NCI-H1048 (cell line): ENCODE data around the gene SCYGR2.
"Not testable (repeated sequence)": the region's sequence is repeated elsewhere in the genome, so short reads cannot be mapped to it uniquely, and the experiment has no call there.

Experiments
- DNase-seq: peaks from one replicate; lab custom pipeline; 2025; lab: John Stamatoyannopoulos, UW

Gene SCYGR2, protein sequence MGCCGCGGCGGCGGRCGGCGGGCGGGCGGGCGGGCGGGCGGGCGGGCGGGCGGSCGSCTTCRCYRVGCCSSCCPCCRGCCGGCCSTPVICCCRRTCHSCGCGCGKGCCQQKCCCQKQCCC

DNA sequence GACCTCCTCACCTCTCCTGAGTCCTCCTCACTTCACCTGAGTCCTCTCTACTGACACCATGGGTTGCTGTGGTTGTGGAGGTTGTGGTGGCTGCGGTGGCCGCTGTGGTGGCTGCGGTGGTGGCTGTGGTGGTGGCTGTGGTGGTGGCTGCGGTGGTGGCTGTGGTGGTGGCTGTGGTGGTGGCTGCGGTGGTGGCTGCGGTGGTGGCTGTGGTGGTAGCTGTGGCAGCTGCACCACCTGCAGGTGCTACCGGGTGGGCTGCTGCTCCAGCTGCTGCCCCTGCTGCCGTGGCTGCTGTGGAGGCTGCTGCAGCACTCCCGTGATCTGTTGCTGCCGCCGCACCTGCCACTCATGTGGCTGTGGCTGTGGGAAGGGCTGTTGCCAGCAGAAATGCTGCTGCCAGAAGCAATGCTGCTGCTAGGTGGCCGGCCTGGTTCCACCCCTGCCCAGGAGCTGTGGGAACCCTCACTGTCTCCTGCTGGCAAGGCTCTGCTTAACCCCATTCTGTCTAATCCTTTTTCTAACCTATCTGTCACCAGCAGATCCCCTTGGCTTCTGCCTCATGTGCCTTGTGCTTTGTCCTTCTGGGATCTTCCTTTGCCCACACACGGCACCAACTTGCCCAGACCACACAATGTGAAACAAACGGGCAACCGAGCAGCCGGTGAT is at the start of gene SCYGR2:
Gene SCYGR2 (plus strand): TSS at position 59 of the 669 bp plus-strand sequence. CDS start 0 bp downstream, at position 59.
- not testable (repeated sequence) for DNase-seq

DNA sequence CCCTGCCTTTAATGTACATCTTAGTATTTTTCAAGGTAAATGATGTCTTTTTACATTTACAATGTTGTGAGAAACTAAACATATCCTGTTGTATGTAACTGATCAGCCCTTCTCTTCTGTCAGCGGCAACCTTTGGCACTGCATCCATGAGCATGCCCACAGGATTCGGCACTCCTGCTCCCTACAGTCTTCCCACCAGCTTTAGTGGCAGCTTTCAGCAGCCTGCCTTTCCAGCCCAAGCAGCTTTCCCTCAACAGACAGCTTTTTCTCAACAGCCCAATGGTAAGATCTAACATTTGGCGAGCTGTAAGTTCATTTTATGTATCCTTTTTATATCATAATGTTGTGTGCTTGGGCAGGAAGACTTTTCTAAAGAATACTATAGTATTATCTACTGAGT is 46.9 kb upstream of the SCYGR2 start:
- no peak for DNase-seq

DNA sequence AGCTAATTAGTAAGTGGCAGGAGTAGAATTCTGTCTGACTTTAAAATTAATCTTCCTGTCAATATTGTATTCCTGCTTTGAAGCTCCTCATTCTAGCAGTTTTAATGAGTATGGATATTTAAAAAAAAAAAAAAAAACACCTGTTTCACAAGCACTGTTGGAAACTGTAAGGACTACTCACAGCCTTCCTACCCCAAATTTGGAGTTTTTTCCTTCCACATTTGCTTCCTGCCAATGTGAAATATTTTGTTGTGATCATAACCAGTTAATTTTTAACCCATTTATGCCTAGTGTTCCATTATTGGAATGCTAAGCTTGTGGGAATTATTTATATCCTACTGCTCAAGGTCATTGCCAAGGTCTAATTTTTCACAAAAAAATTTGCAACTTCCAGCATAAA is 36.1 kb upstream of the SCYGR2 start:
- DNase-seq: no peak

DNA sequence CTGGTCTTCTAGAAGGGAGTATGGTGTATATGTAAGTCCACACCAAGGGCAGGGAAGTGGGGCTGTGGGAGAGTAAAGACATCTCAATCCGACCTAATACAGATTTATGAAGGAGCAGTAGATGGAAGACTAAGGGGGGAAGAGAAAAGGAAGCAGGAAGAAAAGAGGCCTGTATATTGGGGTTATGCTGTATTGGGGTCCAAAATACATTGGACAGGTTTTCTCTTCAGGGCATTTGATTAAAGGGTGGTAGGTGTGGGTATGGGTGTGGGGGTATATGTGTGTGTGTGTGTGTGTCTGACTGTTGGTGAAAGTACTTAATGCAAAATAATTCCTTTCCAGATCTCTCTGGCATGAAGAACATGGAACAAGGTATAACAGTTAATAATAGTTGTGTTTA is 33.6 kb upstream of the SCYGR2 start:
- DNase-seq: no peak

DNA sequence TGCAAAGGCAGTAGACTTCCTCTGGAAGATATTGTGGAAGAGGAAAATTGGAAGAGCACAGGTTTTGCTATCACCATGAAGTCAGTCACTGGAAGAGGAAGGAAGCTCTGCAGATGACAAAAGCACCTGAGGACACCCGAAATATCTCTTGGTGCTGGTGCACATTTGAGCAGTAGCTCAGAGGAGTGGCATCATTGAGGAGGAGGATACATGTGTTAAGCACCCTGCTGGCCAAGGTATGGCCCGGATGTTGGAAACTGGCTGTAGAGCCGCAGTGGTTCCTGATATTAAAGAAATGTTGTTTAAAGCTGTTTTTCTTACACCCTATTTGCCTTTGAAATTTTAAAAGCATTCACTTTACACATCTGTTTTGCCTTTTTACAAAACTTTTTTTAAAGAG is 32.7 kb upstream of the SCYGR2 start:
- no peak for DNase-seq

DNA sequence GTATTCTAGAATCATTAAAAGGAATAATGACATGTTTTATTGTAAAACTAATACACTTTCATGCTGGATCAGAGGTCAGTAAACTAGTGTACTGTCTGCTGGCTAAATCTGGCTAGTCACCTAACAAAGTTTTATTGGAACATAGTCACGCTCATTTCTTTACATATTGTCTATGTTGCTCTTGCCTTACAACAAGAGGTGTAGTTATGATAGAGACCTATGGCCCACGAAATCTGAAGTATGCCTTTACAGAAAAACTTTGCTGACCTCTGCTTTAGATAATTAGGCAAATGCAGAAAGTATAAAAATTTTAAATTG is 29.9 kb upstream of the SCYGR2 start:
- DNase-seq: no peak

DNA sequence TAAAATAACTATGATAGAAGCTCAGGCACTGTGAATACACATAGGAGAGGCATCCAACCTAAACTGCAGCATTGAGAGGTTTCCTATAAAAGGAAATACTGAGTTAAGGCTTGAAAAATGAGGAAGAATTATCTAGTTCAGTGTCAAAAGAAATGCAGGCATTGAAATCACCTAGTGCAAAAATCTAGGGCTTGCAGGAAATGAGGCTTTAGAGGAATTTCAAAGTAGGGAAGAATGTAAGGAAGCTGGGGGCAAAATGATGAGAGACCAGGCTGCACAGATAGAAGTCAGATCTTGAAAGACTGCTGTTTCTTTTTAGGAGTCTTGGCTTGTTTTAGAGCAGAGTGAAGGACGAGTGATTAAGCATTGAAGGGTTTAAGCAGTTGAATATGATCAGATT is 28.1 kb upstream of the SCYGR2 start:
- DNase-seq: no peak

DNA sequence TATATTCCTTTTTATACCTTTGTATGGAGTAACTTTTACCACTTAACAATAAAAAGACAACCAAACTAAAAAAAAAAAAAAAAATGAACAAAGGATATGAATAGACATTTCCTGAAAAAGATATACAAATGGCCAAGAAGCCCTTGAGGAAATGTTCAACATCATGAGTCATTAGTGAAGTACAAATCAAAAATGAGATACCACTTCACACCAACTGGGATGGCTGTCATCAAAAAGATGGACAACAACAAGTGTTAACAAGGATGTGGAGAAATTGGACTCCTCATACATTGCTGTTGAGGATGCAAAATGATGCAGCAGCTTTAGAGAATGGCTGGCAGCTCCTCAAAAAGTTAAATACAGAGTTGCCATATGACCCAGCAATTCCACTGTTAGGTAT is 22.6 kb upstream of the SCYGR2 start:
- no peak for DNase-seq

DNA sequence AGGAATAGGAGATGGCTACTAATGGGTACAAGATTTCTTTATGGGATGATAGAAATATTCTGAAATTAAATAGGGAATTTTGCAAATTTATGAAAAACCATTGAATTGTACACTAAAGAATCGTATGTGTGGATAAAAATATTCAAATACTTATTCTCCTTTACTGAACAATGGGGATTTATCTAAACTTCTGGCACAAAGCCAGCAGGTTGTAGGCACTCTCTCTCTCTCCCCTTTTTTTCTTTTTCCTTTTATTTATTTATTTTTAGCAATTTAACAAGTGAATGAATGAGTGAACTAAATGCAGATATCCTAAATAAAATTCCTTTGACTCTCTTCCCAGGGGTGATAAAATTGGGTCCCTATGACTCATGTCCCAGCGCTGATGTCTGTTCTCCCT is 21.9 kb upstream of the SCYGR2 start:
- DNase-seq: no peak

DNA sequence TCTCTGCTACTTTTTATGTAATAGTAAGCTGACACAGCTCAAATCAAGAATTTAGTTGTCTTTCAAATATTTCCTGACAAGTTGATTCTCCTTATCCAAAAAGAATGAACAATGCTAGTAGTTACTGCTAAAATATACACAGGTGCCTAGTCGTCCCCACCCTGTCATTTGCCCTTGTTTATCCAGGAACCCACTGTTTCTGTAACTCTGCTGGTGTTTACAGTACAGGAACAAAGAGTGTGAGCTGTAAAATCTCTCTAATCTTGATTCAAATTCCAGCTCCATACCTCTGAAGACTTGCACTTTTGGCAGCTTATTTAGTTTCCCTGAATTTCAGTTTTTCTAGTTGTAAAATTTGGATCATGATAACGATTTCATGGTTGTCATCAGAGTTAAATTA is 21.1 kb upstream of the SCYGR2 start:
- no peak for DNase-seq

DNA sequence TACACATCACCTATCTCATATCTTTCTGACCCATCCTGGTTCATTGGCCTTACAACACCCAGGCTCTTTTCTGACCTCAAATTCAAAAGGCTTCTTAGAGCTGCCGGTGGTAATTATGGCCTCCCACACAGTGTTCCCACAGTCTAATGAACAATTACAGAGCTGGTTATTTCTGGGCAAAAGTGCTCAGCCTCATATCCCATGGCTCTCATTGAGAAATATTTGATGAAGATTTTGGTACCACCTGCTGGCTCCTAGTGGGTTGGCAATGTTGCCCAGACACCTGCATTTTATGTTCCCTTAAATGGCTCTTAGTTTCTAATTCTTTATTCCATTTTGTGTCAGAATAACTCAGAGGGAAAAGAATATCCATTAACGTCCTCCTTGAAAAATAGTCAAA is 20.1 kb upstream of the SCYGR2 start:
- no peak for DNase-seq

DNA sequence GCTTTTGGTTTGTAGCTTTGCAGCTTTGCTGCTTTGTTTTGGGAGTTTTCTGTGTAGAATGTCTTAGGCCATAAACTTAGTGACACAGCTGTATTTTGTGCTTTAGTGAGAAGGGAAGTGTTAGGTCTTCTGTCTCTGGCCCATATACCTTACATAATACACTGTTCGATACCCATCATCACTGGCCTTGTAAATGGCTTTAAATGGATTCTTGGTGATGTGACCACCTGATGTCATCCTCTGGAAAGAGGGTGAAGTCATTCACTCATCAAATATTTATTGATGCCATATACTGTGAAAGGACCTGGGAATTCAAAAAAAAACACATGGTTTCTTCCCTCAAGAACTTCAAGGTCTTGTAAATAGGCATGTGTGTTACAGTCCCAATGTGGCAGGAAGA is 18.9 kb upstream of the SCYGR2 start:
- DNase-seq: no peak

DNA sequence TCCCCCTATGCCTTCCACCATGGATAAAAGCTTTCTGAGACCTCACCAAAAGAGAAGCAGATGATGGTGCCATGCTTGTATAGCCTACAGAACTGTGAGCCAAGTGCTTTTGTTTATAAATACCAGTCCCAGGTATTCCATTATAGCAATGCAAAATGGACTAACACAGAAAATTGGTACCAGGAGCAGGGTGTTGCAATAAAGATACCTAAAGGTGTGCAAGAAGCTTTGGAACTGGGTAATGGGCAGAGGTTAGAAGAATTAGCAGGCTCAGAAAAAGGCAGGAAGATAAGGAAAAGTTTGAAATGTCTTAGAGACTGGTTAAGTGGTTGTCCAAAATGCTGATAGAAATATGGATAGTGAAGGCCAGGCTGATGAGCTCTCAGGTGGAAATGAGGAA is 16.3 kb upstream of the SCYGR2 start:
- no peak for DNase-seq

DNA sequence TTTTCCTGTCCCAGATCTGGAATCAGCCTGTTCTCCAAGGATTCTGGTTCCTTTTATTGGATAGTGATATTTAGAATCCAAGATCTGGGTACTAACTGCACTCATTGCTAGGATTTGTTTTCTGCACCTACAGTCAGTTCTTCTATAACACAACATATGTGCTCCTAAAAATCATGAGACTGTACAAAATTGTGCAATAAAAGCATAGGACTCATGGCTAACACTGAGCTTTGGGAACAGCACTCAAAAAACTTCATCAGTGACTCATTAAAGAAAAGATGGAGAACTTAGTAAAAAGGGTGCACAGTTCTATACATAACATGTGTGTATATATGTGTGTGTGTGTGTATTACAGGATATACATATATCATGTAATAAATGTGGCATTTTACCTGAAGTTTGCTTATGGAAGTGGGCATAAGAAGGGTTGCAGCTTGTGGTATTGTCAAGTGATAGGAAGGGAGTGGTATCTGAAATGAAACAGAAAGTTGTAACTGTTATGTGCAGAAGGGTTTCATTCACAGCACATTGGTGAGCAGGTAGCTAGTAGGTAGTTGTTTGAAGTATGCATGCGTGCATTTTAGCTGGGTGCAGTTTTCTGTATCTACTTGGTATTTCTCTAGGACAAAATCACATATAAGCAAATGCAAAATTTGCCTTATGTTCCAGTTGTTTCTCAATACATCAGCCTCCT is 5.9 kb upstream of the SCYGR2 start:
- DNase-seq: no peak

DNA sequence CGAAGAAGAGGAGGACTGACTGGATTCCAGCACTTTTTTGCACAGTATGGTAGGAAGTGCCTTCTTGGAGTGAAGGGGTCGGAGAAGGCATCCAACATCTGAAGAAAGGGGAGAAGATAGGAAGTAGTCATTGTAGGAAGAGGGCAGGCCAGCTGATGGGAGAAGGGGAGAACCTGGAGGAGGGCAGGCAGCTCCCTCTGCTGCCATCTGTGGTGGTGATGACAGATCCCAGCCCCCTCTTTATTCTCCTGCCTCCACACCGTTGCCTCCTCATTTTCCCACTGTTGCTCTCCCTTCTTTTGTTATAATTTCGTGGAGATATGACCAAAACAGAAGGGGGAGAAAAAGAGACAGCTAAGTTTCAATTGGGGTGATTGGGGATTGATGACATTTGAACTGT is 2.9 kb upstream of the SCYGR2 start:
- DNase-seq: no peak

DNA sequence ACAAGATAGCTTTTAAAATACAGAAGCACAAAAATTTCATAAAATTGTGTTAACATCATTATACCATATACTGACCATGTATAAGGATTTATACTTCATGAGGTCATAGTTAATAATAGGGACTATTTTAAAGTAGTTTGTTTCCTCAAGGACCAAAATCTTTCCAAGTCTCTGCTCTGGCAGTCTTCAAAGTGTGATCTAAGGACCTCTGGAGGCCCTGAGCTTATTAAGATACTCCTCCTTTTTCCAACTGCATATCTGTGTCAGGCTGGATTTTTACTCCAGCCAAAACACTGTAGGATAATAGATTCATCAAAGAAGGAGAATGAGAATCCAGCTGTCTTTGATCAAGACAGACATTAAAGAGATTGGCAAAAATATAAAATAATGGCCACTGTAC is 1.7 kb upstream of the SCYGR2 start:
- no peak for DNase-seq

DNA sequence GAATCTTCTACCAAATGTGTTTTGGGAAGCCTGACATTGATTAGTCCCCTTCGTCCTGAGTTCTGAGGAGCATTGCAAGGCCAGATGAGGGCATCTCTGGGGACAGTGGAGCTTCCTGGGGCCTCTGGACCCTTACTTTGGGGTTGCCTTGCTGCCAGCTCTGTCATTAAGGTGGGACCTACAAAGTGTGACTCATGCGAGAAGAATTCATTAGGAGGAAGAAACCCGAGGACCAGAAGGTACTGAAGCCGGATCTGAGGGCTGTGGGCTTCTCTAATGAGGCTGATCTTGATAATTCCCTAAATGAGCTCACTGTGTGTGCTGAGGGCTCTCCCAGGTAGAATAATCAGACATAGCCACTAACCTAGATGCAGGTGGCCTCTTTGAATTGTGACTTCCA is 695 bp upstream of the SCYGR2 start:
- DNase-seq: no peak

DNA sequence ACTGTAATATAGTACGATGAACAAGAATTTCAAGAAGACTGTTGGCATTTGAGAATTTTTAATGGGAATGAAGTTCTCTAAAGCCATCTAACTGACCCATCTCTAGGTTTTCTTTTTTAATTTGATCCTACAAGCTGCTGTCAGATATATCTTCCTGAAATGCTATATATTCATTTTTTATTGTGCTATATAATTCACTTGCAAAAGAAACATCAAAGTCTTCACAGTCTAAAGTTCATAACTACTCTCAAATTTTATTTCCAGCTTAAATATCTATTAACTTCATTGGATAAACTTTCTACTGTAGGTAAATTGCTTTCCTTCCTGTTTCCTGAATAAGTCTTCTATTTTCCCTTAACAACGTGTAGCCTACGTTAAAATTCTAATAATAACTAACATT is 3.7 kb downstream of the SCYGR2 start:
- DNase-seq: no peak

DNA sequence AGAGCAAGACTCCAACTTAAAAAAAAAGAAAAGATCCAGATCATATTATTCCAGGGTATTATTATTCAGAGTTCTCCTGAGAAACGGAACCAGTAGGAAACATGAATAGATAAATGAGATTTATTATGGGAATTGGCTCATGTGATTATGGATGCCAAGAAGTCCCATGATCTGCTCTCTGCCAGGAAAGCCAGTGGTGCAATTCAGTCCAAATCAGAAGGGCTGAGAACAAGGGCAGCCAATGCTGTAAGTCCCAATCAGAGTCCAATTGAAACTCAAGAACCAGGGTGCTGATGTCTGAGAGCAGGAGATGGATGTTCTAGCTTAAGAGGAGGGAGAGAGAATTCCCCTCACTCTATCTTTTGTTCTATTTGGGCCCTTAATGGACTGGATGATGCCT is 7.8 kb downstream of the SCYGR2 start:
- no peak for DNase-seq

DNA sequence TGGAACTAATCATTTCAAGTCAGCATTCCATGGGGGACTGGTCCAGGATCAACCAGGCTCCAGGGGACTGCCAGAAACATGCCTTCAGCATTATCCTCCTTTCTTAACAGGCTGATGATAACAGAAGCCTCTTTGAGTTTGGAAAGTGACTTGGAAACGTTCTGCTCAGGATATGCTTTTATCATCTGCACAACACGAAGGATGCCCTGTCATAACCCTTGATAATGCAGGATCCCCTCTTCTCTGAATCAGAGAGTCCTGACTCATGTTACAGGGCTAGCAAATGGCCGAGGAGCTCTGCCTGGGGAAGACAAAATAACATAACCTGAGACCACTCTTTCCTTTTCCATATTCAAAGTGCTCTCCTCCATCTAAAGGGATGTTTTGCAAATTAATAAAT is 9.2 kb downstream of the SCYGR2 start:
- no peak for DNase-seq

DNA sequence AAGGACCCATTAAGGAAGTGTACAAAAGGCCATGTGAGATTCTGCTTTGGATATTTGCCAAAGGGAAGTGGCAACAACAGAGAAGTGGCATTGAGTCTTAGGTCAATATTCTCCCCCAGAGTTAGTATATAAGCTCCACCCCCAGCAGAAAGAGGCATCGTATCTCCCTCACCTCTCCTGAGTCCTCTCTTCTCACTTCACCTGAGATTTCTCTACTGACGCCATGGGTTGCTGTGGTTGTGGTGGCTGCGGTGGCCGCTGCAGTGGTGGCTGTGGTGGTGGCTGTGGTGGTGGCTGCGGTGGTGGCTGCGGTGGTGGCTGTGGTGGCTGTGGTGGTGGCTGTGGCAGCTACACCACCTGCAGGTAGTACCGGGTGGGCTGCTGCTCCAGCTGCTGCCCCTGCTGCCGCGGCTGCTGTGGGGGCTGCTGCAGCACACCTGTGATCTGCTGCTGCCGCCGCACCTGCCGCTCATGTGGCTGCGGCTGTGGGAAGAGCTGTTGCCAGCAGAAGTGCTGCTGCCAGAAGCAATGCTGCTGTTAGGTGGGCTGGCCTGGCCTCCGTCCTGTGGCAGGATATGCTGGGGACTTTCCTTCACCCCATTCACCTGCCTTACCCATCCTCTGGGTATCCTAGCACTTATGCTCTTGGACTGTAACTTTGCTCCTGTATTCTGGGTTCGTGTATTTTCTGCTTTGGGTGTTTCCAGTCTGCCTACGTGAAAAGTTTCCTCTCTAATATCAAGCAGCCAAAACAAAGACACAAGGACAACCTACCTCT is 10.1 kb downstream of the SCYGR2 start:
- DNase-seq: no peak

DNA sequence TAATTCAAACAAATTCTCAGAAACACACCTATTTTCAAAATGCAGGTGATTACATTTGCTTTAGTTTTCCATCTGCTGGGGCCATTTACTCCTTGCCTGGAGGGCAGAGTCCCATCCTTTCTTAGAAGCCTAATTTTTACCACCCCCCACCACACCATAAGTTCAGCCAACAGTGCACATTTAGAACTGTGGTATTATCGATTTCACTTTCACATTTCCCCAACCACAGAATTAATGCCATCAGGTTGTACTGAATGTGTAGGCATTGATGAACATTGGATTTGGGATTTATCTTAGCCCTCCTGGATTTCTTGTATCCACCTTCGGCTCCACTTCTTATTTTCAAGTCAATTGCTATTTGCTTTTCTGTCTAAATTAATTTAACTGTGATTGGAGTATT is 11.4 kb downstream of the SCYGR2 start:
- no peak for DNase-seq
